Measurements from ENCODE around the gene SNX3.
A peak's percentile ranks its signal among the peaks of the same experiment; 100 is the strongest.
"Not testable (repeated sequence)": the region's sequence is repeated elsewhere in the genome, so short reads cannot be mapped to it uniquely, and the experiment has no call there.

Gene SNX3

GRCh38 chr6:108247965-108248536 lies 12.8 kb downstream of the SNX3 start:
- TF ChIP-seq TCF4 (CRISPR knock-in tag; IDR thresholded peaks at IDR 0.05; ENCODE audit: borderline replicate concordance), result peak; percentile 88
- no peak for TF ChIP-seq ZFP30 (CRISPR knock-in tag; IDR thresholded peaks at IDR 0.05)
- TF ChIP-seq CSRNP3 (CRISPR knock-in tag; IDR thresholded peaks at IDR 0.05), result 0 out of 2 replicates have a peak, but pooled peaks have one; percentile 35
- peak; percentile 85; the same call in 1 of the 2 replicates for TF ChIP-seq TSHZ2 (CRISPR knock-in tag; IDR thresholded peaks at IDR 0.05)
- TF ChIP-seq CSDC2 (CRISPR knock-in tag; IDR thresholded peaks at IDR 0.05), result no peak
- TF ChIP-seq ZFP3 (CRISPR knock-in tag; IDR thresholded peaks at IDR 0.05), result no peak
- peak; percentile 53; the same call in 2 of the 3 replicates for ATAC-seq

- ATAC-seq, result not testable (repeated sequence)
These were observed 15.7 kb downstream of the SNX3 start for GRCh38 chr6:108245095-108245494.

GRCh38 chr6:108243836-108244235 lies 17.0 kb downstream of the SNX3 start:
- ATAC-seq, result no peak
- TF ChIP-seq ESRRG (CRISPR knock-in tag; IDR thresholded peaks at IDR 0.05) (no peak), TOX (CRISPR knock-in tag; IDR thresholded peaks at IDR 0.05; ENCODE audit: borderline replicate concordance) (no peak), TSHZ2 (CRISPR knock-in tag; IDR thresholded peaks at IDR 0.05) (no peak), BACH2 (CRISPR knock-in tag; IDR thresholded peaks at IDR 0.05; ENCODE audit: borderline replicate concordance) (no peak), CREB5 (CRISPR knock-in tag; IDR thresholded peaks at IDR 0.05; ENCODE audit: low read depth) (no peak), GLIS3 (CRISPR knock-in tag; IDR thresholded peaks at IDR 0.05) (no peak), RARB (CRISPR knock-in tag; IDR thresholded peaks at IDR 0.05) (no peak), TCF4 (CRISPR knock-in tag; IDR thresholded peaks at IDR 0.05; ENCODE audit: borderline replicate concordance) (no peak), ZFP3 (CRISPR knock-in tag; IDR thresholded peaks at IDR 0.05) (no peak), ISL1 (CRISPR knock-in tag; IDR thresholded peaks at IDR 0.05) (no peak), ZC3H10 (CRISPR knock-in tag; IDR thresholded peaks at IDR 0.05) (no peak), CSDC2 (CRISPR knock-in tag; IDR thresholded peaks at IDR 0.05) (no peak), ZNF565 (CRISPR knock-in tag; conservative IDR thresholded peaks at IDR 0.05; ENCODE audit: low read depth) (no peak), ARNTL (CRISPR knock-in tag; IDR thresholded peaks at IDR 0.05; ENCODE audit: borderline replicate concordance, low read depth) (no peak), PPARA (CRISPR knock-in tag; IDR thresholded peaks at IDR 0.05; ENCODE audit: borderline replicate concordance) (no peak), CSRNP3 (CRISPR knock-in tag; IDR thresholded peaks at IDR 0.05) (no peak), ZNF8 (CRISPR knock-in tag; IDR thresholded peaks at IDR 0.05) (no peak), ZFP30 (CRISPR knock-in tag; IDR thresholded peaks at IDR 0.05) (no peak), OSR1 (CRISPR knock-in tag; IDR thresholded peaks at IDR 0.05) (no peak)

Data from SK-N-SH treated with all-trans-retinoic acid at 6 μM for 48 hours (cell line).